HUES64 (cell line): ENCODE data around the gene LMCD1.

Experiments used
- H3K27ac ChIP-seq: 2 replicates; pipeline ENCODE4 v1.7.0; 2013; ENCODE audit warnings: low read depth, low read length, inconsistent platforms
- H3K27me3 ChIP-seq: 2 replicates; pipeline ENCODE4 v1.6.1; 2013; ENCODE audit warnings: mild to moderate bottlenecking, low read length; ENCODE audit not compliant: insufficient read depth
- H3K36me3 ChIP-seq: 2 replicates; pipeline ENCODE4 v1.6.1; 2013; ENCODE audit warnings: mild to moderate bottlenecking, low read length; ENCODE audit not compliant: insufficient read depth
- H3K4me1 ChIP-seq: 2 replicates; pipeline ENCODE4 v1.6.1; 2013; ENCODE audit warnings: mild to moderate bottlenecking, low read length, moderate library complexity; ENCODE audit not compliant: insufficient read depth
- H3K4me3 ChIP-seq: 2 replicates; pipeline ENCODE4 v1.5.1; 2013; ENCODE audit warnings: mild to moderate bottlenecking, low read length, moderate library complexity
- H3K9ac ChIP-seq: 2 replicates; pipeline ENCODE4 v1.6.1; 2013; ENCODE audit warnings: mild to moderate bottlenecking, low read depth, low read length
- H3K9me3 ChIP-seq: 2 replicates; pipeline ENCODE4 v1.6.1; 2013; ENCODE audit warnings: low read depth, low read length; ENCODE audit not compliant: insufficient read depth
- WGBS: fragments of 150-250, 120-280 bp; methylation state at CpG from one replicate; pipeline ENCODE4 v1.1.7; 2013; ENCODE audit warnings: missing lambda C conversion rate; 5-methylcytosine and 5-hydroxymethylcytosine counted together

The LMCD1 gene

GRCh38 chr3:8595695-8596115 lies 94.1 kb downstream of the LMCD1 start:
- Histone ChIP-seq H3K27ac (no peak overlapping the region), H3K9me3 (no peaks in the 10 kb centered on the region), H3K4me3 (no peak overlapping the region), H3K27me3 (no peaks in the 10 kb centered on the region), H3K36me3 (no peaks in the 10 kb centered on the region), H3K4me1 (peaks cover 4% of the 10 kb centered on the region; the same call in 1 of the 2 replicates), H3K9ac (no peak overlapping the region)
- 95% methylated on average over 9 of the region's 9 CpGs for WGBS

GRCh38 chr3:8596321-8597218 lies 94.9 kb downstream of the LMCD1 start:
- Histone ChIP-seq H3K4me1 (peaks cover 4% of the 10 kb centered on the region; the same call in 1 of the 2 replicates), H3K9me3 (no peaks in the 10 kb centered on the region), H3K9ac (no peak overlapping the region), H3K27ac (no peak overlapping the region), H3K4me3 (no peak overlapping the region), H3K27me3 (no peaks in the 10 kb centered on the region), H3K36me3 (no peaks in the 10 kb centered on the region)
- 89% methylated on average over 18 of the region's 18 CpGs for WGBS

GRCh38 chr3:8597219-8597853 lies 95.7 kb downstream of the LMCD1 start:
- Histone ChIP-seq H3K9me3 (no peaks in the 10 kb centered on the region), H3K4me3 (no peak overlapping the region), H3K4me1 (peaks cover 4% of the 10 kb centered on the region; the same call in 1 of the 2 replicates), H3K9ac (no peak overlapping the region), H3K27ac (no peak overlapping the region), H3K36me3 (no peaks in the 10 kb centered on the region), H3K27me3 (no peaks in the 10 kb centered on the region)
- 85% methylated on average over 7 of the region's 7 CpGs for WGBS

- no peaks in the 10 kb centered on the region for H3K27me3 ChIP-seq
- WGBS, result 85% methylated on average over 3 of the region's 3 CpGs
- no peak overlapping the region for H3K4me3 ChIP-seq
Observed at GRCh38 chr3:8599146-8599545, 97.5 kb downstream of the LMCD1 start.

GRCh38 chr3:8600457-8600856 lies 98.8 kb downstream of the LMCD1 start:
- no peaks in the 10 kb centered on the region for H3K9me3 ChIP-seq
- H3K4me1 ChIP-seq, result no peaks in the 10 kb centered on the region
- H3K27me3 ChIP-seq, result no peaks in the 10 kb centered on the region
- no peak overlapping the region for H3K9ac ChIP-seq
- no peak overlapping the region for H3K27ac ChIP-seq
- no peak overlapping the region for H3K4me3 ChIP-seq
- no peaks in the 10 kb centered on the region for H3K36me3 ChIP-seq

More at GRCh38 chr3:8599146-8599545, 97.5 kb downstream of the LMCD1 start:
- H3K4me1 ChIP-seq, result no peaks in the 10 kb centered on the region
- H3K9me3 ChIP-seq, result no peaks in the 10 kb centered on the region
- H3K36me3 ChIP-seq, result no peaks in the 10 kb centered on the region
- no peak overlapping the region for H3K27ac ChIP-seq
- H3K9ac ChIP-seq, result no peak overlapping the region

GRCh38 chr3:8603115-8603710 lies 101.6 kb downstream of the LMCD1 start:
- H3K36me3 ChIP-seq, result no peaks in the 10 kb centered on the region
- no peak overlapping the region for H3K4me3 ChIP-seq
- WGBS, result 94% methylated on average over 9 of the region's 9 CpGs
- H3K27me3 ChIP-seq, result no peaks in the 10 kb centered on the region
- no peak overlapping the region for H3K9ac ChIP-seq
- H3K4me1 ChIP-seq, result no peaks in the 10 kb centered on the region
- no peaks in the 10 kb centered on the region for H3K9me3 ChIP-seq
- H3K27ac ChIP-seq, result no peak overlapping the region

- Histone ChIP-seq H3K9ac (no peak overlapping the region), H3K4me1 (no peaks in the 10 kb centered on the region), H3K4me3 (no peak overlapping the region), H3K27me3 (no peaks in the 10 kb centered on the region), H3K36me3 (no peaks in the 10 kb centered on the region), H3K27ac (no peak overlapping the region), H3K9me3 (no peaks in the 10 kb centered on the region)
- WGBS, result 99% methylated on average over 6 of the region's 7 CpGs
Observed at GRCh38 chr3:8604006-8604405, 102.4 kb downstream of the LMCD1 start.

- no peak overlapping the region for H3K9ac ChIP-seq
- no peaks in the 10 kb centered on the region for H3K9me3 ChIP-seq
- WGBS, result 93% methylated on average over 3 of the region's 3 CpGs
- H3K27ac ChIP-seq, result no peak overlapping the region
- H3K27me3 ChIP-seq, result no peaks in the 10 kb centered on the region
- H3K4me3 ChIP-seq, result no peak overlapping the region
- H3K36me3 ChIP-seq, result no peaks in the 10 kb centered on the region
- H3K4me1 ChIP-seq, result no peaks in the 10 kb centered on the region
Observed at GRCh38 chr3:8604988-8605387, 103.4 kb downstream of the LMCD1 start.

GRCh38 chr3:8606701-8607231 lies 105.1 kb downstream of the LMCD1 start:
- no peak overlapping the region for H3K4me3 ChIP-seq
- H3K36me3 ChIP-seq, result no peaks in the 10 kb centered on the region
- H3K27ac ChIP-seq, result no peak overlapping the region
- 87% methylated on average over 7 of the region's 7 CpGs for WGBS
- H3K9me3 ChIP-seq, result no peaks in the 10 kb centered on the region
- no peak overlapping the region for H3K9ac ChIP-seq
- peaks cover 4% of the 10 kb centered on the region; the same call in 1 of the 2 replicates for H3K4me1 ChIP-seq
- no peaks in the 10 kb centered on the region for H3K27me3 ChIP-seq

GRCh38 chr3:8607234-8608040 lies 105.8 kb downstream of the LMCD1 start:
- H3K36me3 ChIP-seq, result no peaks in the 10 kb centered on the region
- no peak overlapping the region for H3K4me3 ChIP-seq
- peaks cover 4% of the 10 kb centered on the region; the same call in 1 of the 2 replicates for H3K4me1 ChIP-seq
- no peak overlapping the region for H3K9ac ChIP-seq
- WGBS, result 81% methylated on average over 7 of the region's 7 CpGs
- H3K9me3 ChIP-seq, result no peaks in the 10 kb centered on the region
- no peaks in the 10 kb centered on the region for H3K27me3 ChIP-seq
- H3K27ac ChIP-seq, result no peak overlapping the region
